Neural crest cell (in vitro differentiated cells): ENCODE measurements around the gene ANXA1. TPM values are rescaled to one million over a fixed set of nuclear protein-coding genes. Genes with fewer than 3 reads are reported as not detected.

Source experiments
- DNase-seq: peaks from one replicate; pipeline ENCODE4 v3.0.0; 2021; ENCODE audit warnings: low read depth, mixed read lengths, low spot score
- H3K27ac Mint-ChIP-seq: one replicate; pipeline ENCODE4 v1.8.0; 2021; ENCODE audit warnings: mild to moderate bottlenecking, mixed read lengths; ENCODE audit not compliant: unreplicated experiment
- H3K27me3 Mint-ChIP-seq: 2 replicates; pipeline ENCODE4 v1.8.0; 2021; ENCODE audit warnings: low read depth, mild to moderate bottlenecking, mixed read lengths
- H3K36me3 Mint-ChIP-seq: 2 replicates; pipeline ENCODE4 v1.8.0; 2021; ENCODE audit warnings: low read depth, mild to moderate bottlenecking, mixed read lengths
- H3K4me1 Mint-ChIP-seq: 2 replicates; pipeline ENCODE4 v1.8.0; 2021; ENCODE audit warnings: mixed read lengths
- H3K4me3 Mint-ChIP-seq: one replicate; pipeline ENCODE4 v1.8.0; 2021; ENCODE audit warnings: mild to moderate bottlenecking, mixed read lengths
- H3K9me3 Mint-ChIP-seq: 2 replicates; pipeline ENCODE4 v1.8.0; 2021; ENCODE audit warnings: mixed read lengths
- total RNA-seq: library from RNA; stranded (reverse); gene quantifications from 2 replicates; pipeline ENCODE4 v1.2.1, GENCODE V29; 2021
- TF ChIP-seq, protein P1 (sequence below): fragments of 200-600 bp; sonication (generic); conservative IDR thresholded peaks from 2 replicates; pipeline ENCODE4 v1.5.0; 2021; ENCODE audit warnings: antibody characterized with exemption, mild to moderate bottlenecking

ANXA1 gene
- total RNA-seq, 1 donor from 2014 or later = 6.6 TPM

GRCh38 chr9:73114958-73115357 lies 36.7 kb upstream of the ANXA1 start:
- no peak overlapping the region for H3K27ac Mint-ChIP-seq
- H3K4me1 Mint-ChIP-seq = no peaks in the 10 kb centered on the region
- TF ChIP-seq, protein P1, sequence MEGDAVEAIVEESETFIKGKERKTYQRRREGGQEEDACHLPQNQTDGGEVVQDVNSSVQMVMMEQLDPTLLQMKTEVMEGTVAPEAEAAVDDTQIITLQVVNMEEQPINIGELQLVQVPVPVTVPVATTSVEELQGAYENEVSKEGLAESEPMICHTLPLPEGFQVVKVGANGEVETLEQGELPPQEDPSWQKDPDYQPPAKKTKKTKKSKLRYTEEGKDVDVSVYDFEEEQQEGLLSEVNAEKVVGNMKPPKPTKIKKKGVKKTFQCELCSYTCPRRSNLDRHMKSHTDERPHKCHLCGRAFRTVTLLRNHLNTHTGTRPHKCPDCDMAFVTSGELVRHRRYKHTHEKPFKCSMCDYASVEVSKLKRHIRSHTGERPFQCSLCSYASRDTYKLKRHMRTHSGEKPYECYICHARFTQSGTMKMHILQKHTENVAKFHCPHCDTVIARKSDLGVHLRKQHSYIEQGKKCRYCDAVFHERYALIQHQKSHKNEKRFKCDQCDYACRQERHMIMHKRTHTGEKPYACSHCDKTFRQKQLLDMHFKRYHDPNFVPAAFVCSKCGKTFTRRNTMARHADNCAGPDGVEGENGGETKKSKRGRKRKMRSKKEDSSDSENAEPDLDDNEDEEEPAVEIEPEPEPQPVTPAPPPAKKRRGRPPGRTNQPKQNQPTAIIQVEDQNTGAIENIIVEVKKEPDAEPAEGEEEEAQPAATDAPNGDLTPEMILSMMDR = no peak
- no peaks in the 10 kb centered on the region for H3K27me3 Mint-ChIP-seq
- DNase-seq = no peak
- no peaks in the 10 kb centered on the region for H3K9me3 Mint-ChIP-seq
- H3K4me3 Mint-ChIP-seq = no peak overlapping the region
- H3K36me3 Mint-ChIP-seq = no peaks in the 10 kb centered on the region

- Mint-ChIP-seq H3K36me3 (no peaks in the 10 kb centered on the region), H3K27ac (no peak overlapping the region), H3K27me3 (no peaks in the 10 kb centered on the region), H3K9me3 (no peaks in the 10 kb centered on the region), H3K4me1 (no peaks in the 10 kb centered on the region), H3K4me3 (no peak overlapping the region)
- no peak for DNase-seq
- TF ChIP-seq, protein P1 = no peak
Observed at GRCh38 chr9:73116031-73116430, 35.6 kb upstream of the ANXA1 start.

DNA sequence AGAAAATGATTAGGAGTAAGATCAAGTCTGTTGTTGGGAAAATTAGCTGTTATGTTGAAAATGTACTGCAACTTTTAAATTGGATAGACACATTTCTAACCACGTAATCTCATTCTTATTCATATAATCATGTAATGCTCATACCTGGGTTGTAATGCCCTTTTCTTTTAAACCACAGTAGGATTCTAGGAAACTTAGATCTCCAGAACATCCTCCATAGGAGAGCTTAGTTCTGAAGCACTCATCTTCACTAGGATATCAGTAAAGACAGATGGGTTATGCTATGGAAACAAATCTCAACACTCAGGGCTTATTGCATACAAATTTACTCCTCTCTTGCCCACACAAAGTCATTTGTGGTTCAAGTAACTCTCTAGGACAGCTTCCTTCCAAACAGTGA lies 34.8 kb upstream of the ANXA1 start:
- Mint-ChIP-seq H3K36me3 (no peaks in the 10 kb centered on the region), H3K27ac (no peak overlapping the region), H3K27me3 (no peaks in the 10 kb centered on the region), H3K4me1 (no peaks in the 10 kb centered on the region), H3K4me3 (no peak overlapping the region), H3K9me3 (no peaks in the 10 kb centered on the region)
- TF ChIP-seq, protein P1 = no peak
- DNase-seq = no peak

GRCh38 chr9:73118286-73118685 lies 33.4 kb upstream of the ANXA1 start:
- Mint-ChIP-seq H3K36me3 (no peaks in the 10 kb centered on the region), H3K27ac (no peak overlapping the region), H3K9me3 (no peaks in the 10 kb centered on the region), H3K4me3 (no peak overlapping the region), H3K4me1 (no peaks in the 10 kb centered on the region), H3K27me3 (no peaks in the 10 kb centered on the region)
- TF ChIP-seq, protein P1 = no peak
- DNase-seq = no peak

- no peaks in the 10 kb centered on the region for H3K27me3 Mint-ChIP-seq
- DNase-seq = no peak
- H3K36me3 Mint-ChIP-seq = no peaks in the 10 kb centered on the region
- no peaks in the 10 kb centered on the region for H3K9me3 Mint-ChIP-seq
- no peak overlapping the region for H3K4me3 Mint-ChIP-seq
- H3K4me1 Mint-ChIP-seq = no peaks in the 10 kb centered on the region
- H3K27ac Mint-ChIP-seq = no peak overlapping the region
- TF ChIP-seq, protein P1 = no peak
Observed at GRCh38 chr9:73118898-73119554, 32.6 kb upstream of the ANXA1 start.
